Stimulated activated CD4-positive, alpha-beta T cell treated with anti-CD3 and anti-CD28 coated beads, Interleukin-4, amount 100 ng/mL, for 4 hours (primary cell): ENCODE results near the gene NAGLU.
"Not testable (repeated sequence)": the region's sequence is repeated elsewhere in the genome, so short reads cannot be mapped to it uniquely, and the experiment has no call there.

ENCODE experiments used
- DNase-seq, 2 experiments: peaks; one replicate each; pipeline ENCODE4 v3.0.0-alpha.2; 2020

NAGLU gene

GRCh38 chr17:42545755-42546505 is 9.9 kb downstream of the NAGLU start:
- not testable (repeated sequence) for DNase-seq

- DNase-seq: no peak
Measured at GRCh38 chr17:42547001-42547461, 11.0 kb downstream of the NAGLU start.

- no peak for DNase-seq
Measured at GRCh38 chr17:42547698-42548069, 11.6 kb downstream of the NAGLU start.

- peak; percentile 74 to 80 for DNase-seq
Measured at GRCh38 chr17:42548070-42548837, 12.2 kb downstream of the NAGLU start.

- DNase-seq: no peak
Measured at GRCh38 chr17:42548993-42549755, 13.1 kb downstream of the NAGLU start.

- not testable (repeated sequence) for DNase-seq
Measured at GRCh38 chr17:42552736-42553135, 16.7 kb downstream of the NAGLU start, which contains the start of gene HSD17B1. TSS of gene HSD17B1 (plus strand) at chr17:42552923. CDS start at chr17:42552934, 11 bp downstream.

GRCh38 chr17:42553161-42553818 is 17.2 kb downstream of the NAGLU start:
- DNase-seq: no peak

- no peak for DNase-seq
Measured at GRCh38 chr17:42553866-42554249, 17.8 kb downstream of the NAGLU start.

- peak; percentile 65 to 72 for DNase-seq
Measured at GRCh38 chr17:42554250-42555121, 18.4 kb downstream of the NAGLU start.

- DNase-seq: no peak
Measured at GRCh38 chr17:42555122-42555622, 19.1 kb downstream of the NAGLU start.

GRCh38 chr17:42555961-42556617 is 20.0 kb downstream of the NAGLU start:
- DNase-seq: not testable (repeated sequence)

GRCh38 chr17:42559075-42559474 is 23.0 kb downstream of the NAGLU start:
- no peak for DNase-seq

GRCh38 chr17:42560246-42560645 is 24.2 kb downstream of the NAGLU start:
- no peak for DNase-seq

- DNase-seq: peak; percentile 88 to 90
Measured at GRCh38 chr17:42561897-42562387, 25.9 kb downstream of the NAGLU start, which contains the start of gene COASY. TSS of gene COASY (plus strand) at chr17:42562148. CDS start at chr17:42562623, 475 bp downstream.

- DNase-seq: peak in 1 of 2 experiments; percentile 24
Measured at GRCh38 chr17:42562388-42563142, 26.5 kb downstream of the NAGLU start.

- DNase-seq: no peak
Measured at GRCh38 chr17:42563143-42563509, 27.1 kb downstream of the NAGLU start.

GRCh38 chr17:42563543-42563942 is 27.5 kb downstream of the NAGLU start:
- no peak for DNase-seq

- no peak for DNase-seq
Measured at GRCh38 chr17:42563950-42564349, 27.9 kb downstream of the NAGLU start.

GRCh38 chr17:42564815-42565522 is 28.9 kb downstream of the NAGLU start:
- no peak for DNase-seq
